HG03520 (cell line): ENCODE measurements around the gene TRIM24.
"Not testable (repeated sequence)": the region's sequence is repeated elsewhere in the genome, so short reads cannot be mapped to it uniquely, and the experiment has no call there.

ENCODE experiments used
- ATAC-seq: cut with Tn5 transposase; IDR thresholded peaks from one replicate; pipeline ENCODE4 v1.9.1; 2021; ENCODE audit warnings: mild to moderate bottlenecking, moderate library complexity; ENCODE audit not compliant: unreplicated experiment

The TRIM24 gene

GRCh38 chr7:138525757-138526156 is 65.7 kb downstream of the TRIM24 start:
- ATAC-seq = no peak

GRCh38 chr7:138527746-138528223 is 67.7 kb downstream of the TRIM24 start:
- ATAC-seq = no peak

- ATAC-seq = not testable (repeated sequence)
Observed at GRCh38 chr7:138536833-138537232, 76.8 kb downstream of the TRIM24 start.

GRCh38 chr7:138538518-138538917 is 78.5 kb downstream of the TRIM24 start:
- no peak for ATAC-seq

- no peak for ATAC-seq
Observed at GRCh38 chr7:138538997-138539644, 79.1 kb downstream of the TRIM24 start.

GRCh38 chr7:138542183-138542582 is 82.1 kb downstream of the TRIM24 start:
- ATAC-seq = peak; percentile 87

- no peak for ATAC-seq
Observed at GRCh38 chr7:138543739-138544138, 83.7 kb downstream of the TRIM24 start.

GRCh38 chr7:138545123-138545522 is 85.1 kb downstream of the TRIM24 start:
- no peak for ATAC-seq

GRCh38 chr7:138546064-138546619 is 86.1 kb downstream of the TRIM24 start:
- no peak for ATAC-seq

GRCh38 chr7:138546829-138547228 is 86.8 kb downstream of the TRIM24 start:
- no peak for ATAC-seq

- no peak for ATAC-seq
Observed at GRCh38 chr7:138549082-138549481, 89.0 kb downstream of the TRIM24 start.

- no peak for ATAC-seq
Observed at GRCh38 chr7:138550337-138550736, 90.3 kb downstream of the TRIM24 start.

GRCh38 chr7:138551102-138551501 is 91.0 kb downstream of the TRIM24 start:
- no peak for ATAC-seq

GRCh38 chr7:138553805-138554204 is 93.7 kb downstream of the TRIM24 start:
- no peak for ATAC-seq

GRCh38 chr7:138554674-138555073 is 94.6 kb downstream of the TRIM24 start:
- ATAC-seq = no peak

- ATAC-seq = no peak
Observed at GRCh38 chr7:138555684-138556083, 95.6 kb downstream of the TRIM24 start.

- no peak for ATAC-seq
Observed at GRCh38 chr7:138556771-138557484, 96.9 kb downstream of the TRIM24 start.

GRCh38 chr7:138559448-138559847 is 99.4 kb downstream of the TRIM24 start:
- no peak for ATAC-seq

- no peak for ATAC-seq
Observed at GRCh38 chr7:138563808-138564207, 103.7 kb downstream of the TRIM24 start.

GRCh38 chr7:138564365-138564764 is 104.3 kb downstream of the TRIM24 start:
- no peak for ATAC-seq

- ATAC-seq = no peak
Observed at GRCh38 chr7:138565071-138565450, 105.0 kb downstream of the TRIM24 start.

GRCh38 chr7:138565451-138566114 is 105.5 kb downstream of the TRIM24 start:
- no peak for ATAC-seq
